GM19455 (cell line): ENCODE measurements around the gene SNX13.
"Not testable (repeated sequence)": the region's sequence is repeated elsewhere in the genome, so short reads cannot be mapped to it uniquely, and the experiment has no call there.

ENCODE experiments used
- ATAC-seq: cut with Tn5 transposase; IDR thresholded peaks from one replicate; pipeline ENCODE4 v1.9.1; 2021; ENCODE audit not compliant: unreplicated experiment

Gene SNX13

GRCh38 chr7:17915796-17916195 lies 24.5 kb downstream of the SNX13 start:
- ATAC-seq: no peak

GRCh38 chr7:17915168-17915567 lies 25.1 kb downstream of the SNX13 start:
- no peak for ATAC-seq

GRCh38 chr7:17913250-17913649 lies 27.0 kb downstream of the SNX13 start:
- no peak for ATAC-seq

GRCh38 chr7:17912536-17913235 lies 27.6 kb downstream of the SNX13 start:
- no peak for ATAC-seq

- ATAC-seq: no peak
Observed at GRCh38 chr7:17912050-17912449, 28.2 kb downstream of the SNX13 start.

- no peak for ATAC-seq
Observed at GRCh38 chr7:17910377-17910776, 29.9 kb downstream of the SNX13 start.

- ATAC-seq: not testable (repeated sequence)
Observed at GRCh38 chr7:17909310-17909709, 31.0 kb downstream of the SNX13 start.

GRCh38 chr7:17907014-17907413 lies 33.3 kb downstream of the SNX13 start:
- no peak for ATAC-seq

GRCh38 chr7:17903337-17903736 lies 37.0 kb downstream of the SNX13 start:
- ATAC-seq: no peak

GRCh38 chr7:17902599-17902998 lies 37.7 kb downstream of the SNX13 start:
- ATAC-seq: no peak

GRCh38 chr7:17900464-17900863 lies 39.8 kb downstream of the SNX13 start:
- no peak for ATAC-seq

- ATAC-seq: no peak
Observed at GRCh38 chr7:17898111-17898510, 42.2 kb downstream of the SNX13 start.

GRCh38 chr7:17887286-17887685 lies 53.0 kb downstream of the SNX13 start:
- ATAC-seq: no peak

GRCh38 chr7:17882685-17883084 lies 57.6 kb downstream of the SNX13 start:
- ATAC-seq: no peak

- ATAC-seq: no peak
Observed at GRCh38 chr7:17879075-17879661, 61.1 kb downstream of the SNX13 start.

- ATAC-seq: no peak
Observed at GRCh38 chr7:17878627-17879026, 61.7 kb downstream of the SNX13 start.

- no peak for ATAC-seq
Observed at GRCh38 chr7:17871815-17872533, 68.3 kb downstream of the SNX13 start.

- ATAC-seq: no peak
Observed at GRCh38 chr7:17870406-17870805, 69.9 kb downstream of the SNX13 start.

GRCh38 chr7:17863809-17864143 lies 76.5 kb downstream of the SNX13 start:
- ATAC-seq: no peak

- ATAC-seq: no peak
Observed at GRCh38 chr7:17863095-17863808, 77.0 kb downstream of the SNX13 start.

GRCh38 chr7:17856251-17856650 lies 84.0 kb downstream of the SNX13 start:
- ATAC-seq: no peak

- ATAC-seq: no peak
Observed at GRCh38 chr7:17855202-17855601, 85.1 kb downstream of the SNX13 start.
